PC-9 (cell line): Measurements from ENCODE around the gene ADAMTS13. TPM values are rescaled to one million over a fixed set of nuclear protein-coding genes. Genes with fewer than 3 reads are reported as not detected.

Experiments used
- BruUV-seq: library from RNA; stranded (reverse); fragments of 400-500 nt; replicated peaks from 2 replicates; lab custom pipeline; 2021; lab: Mats Ljungman, UMichigan
- CTCF ChIA-PET: fragments of 300-600 bp; sonication (Branson Sonifier 250); formaldehyde crosslinking; loops from one replicate; lab custom pipeline; 2022; ENCODE audit warnings: antibody characterized with exemption; lab: Charles Lee
- POLR2A ChIA-PET: fragments of 300-600 bp; sonication (Branson Sonifier 250); formaldehyde crosslinking; loops from one replicate; lab custom pipeline; 2022; ENCODE audit warnings: antibody characterized with exemption; ENCODE audit not compliant: unreplicated experiment; lab: Charles Lee
- DNase-seq, 2 experiments: peaks; one replicate each; pipeline versions ENCODE4 v3.0.0 to v3.0.0-alpha.2; 2015 to 2022; ENCODE audit warnings: mixed read lengths in 1 of 2
- H2AFZ ChIP-seq: fragments of 200-600 bp; sonication (generic); 2 replicates; pipeline ENCODE4 v1.8.1; 2017; ENCODE audit warnings: antibody characterized with exemption
- H3F3A ChIP-seq: fragments of 200-600 bp; sonication (generic); 2 replicates; pipeline ENCODE4 v1.8.1; 2017; ENCODE audit warnings: antibody characterized with exemption, mild to moderate bottlenecking, low read depth; ENCODE audit not compliant: insufficient read depth
- H3K27ac ChIP-seq: fragments of 200-600 bp; sonication (generic); 2 replicates; pipeline ENCODE4 v1.6.1; 2016; ENCODE audit warnings: mixed run types
- H3K27me3 ChIP-seq: fragments of 200-600 bp; sonication (generic); 2 replicates; pipeline ENCODE4 v1.6.1; 2016; ENCODE audit warnings: low read depth, mixed run types; ENCODE audit not compliant: insufficient read depth
- H3K36me3 ChIP-seq: fragments of 200-600 bp; sonication (generic); 2 replicates; pipeline ENCODE4 v1.6.1; 2016; ENCODE audit warnings: low read depth, mixed run types
- H3K4me1 ChIP-seq: fragments of 200-600 bp; sonication (generic); replicated peaks from 2 replicates; pipeline ENCODE4 v1.6.1; 2016; ENCODE audit warnings: mixed run types; ENCODE audit not compliant: insufficient read depth
- H3K4me2 ChIP-seq: fragments of 200-600 bp; sonication (generic); 2 replicates; pipeline ENCODE4 v1.6.1; 2017; ENCODE audit warnings: mixed run types
- H3K4me3 ChIP-seq: fragments of 200-600 bp; sonication (generic); 2 replicates; pipeline ENCODE4 v1.6.1; 2016; ENCODE audit warnings: mixed run types
- H3K79me2 ChIP-seq: fragments of 200-600 bp; sonication (generic); 2 replicates; pipeline ENCODE4 v1.6.1; 2017; ENCODE audit warnings: low read depth, mixed run types
- H3K9me2 ChIP-seq: fragments of 200-600 bp; sonication (generic); 2 replicates; pipeline ENCODE4 v1.8.1; 2017; ENCODE audit warnings: mild to moderate bottlenecking; ENCODE audit not compliant: insufficient read depth
- H3K9me3 ChIP-seq: fragments of 200-600 bp; sonication (generic); 2 replicates; pipeline ENCODE4 v1.8.1; 2016; ENCODE audit warnings: low read depth; ENCODE audit not compliant: insufficient read depth
- H4K20me1 ChIP-seq: fragments of 200-600 bp; sonication (generic); 2 replicates; pipeline ENCODE4 v1.8.1; 2017; ENCODE audit not compliant: insufficient read depth
- EZH2 ChIP-seq: fragments of 200-600 bp; sonication (generic); IDR thresholded peaks from 2 replicates; pipeline ENCODE4 v1.8.0; 2017; ENCODE audit warnings: antibody characterized with exemption, low read depth
- intact Hi-C: fragments of 100-400 bp; cut with micrococcal nuclease; formaldehyde crosslinking; loops from one replicate; pipeline ENCODE4 v1.10.0; 2022; ENCODE audit not compliant: unreplicated experiment
- total RNA-seq: library from RNA; stranded (reverse); gene quantifications from 2 replicates; pipeline ENCODE4 v1.2.3, GENCODE V29; 2021
- TF ChIP-seq, protein P1 (sequence below): fragments of 200-600 bp; sonication (generic); conservative IDR thresholded peaks from 2 replicates; pipeline ENCODE4 v1.6.1; 2017; ENCODE audit warnings: mixed run types, antibody characterized with exemption, mild to moderate bottlenecking, moderate library complexity

Gene ADAMTS13
- total RNA-seq, 1 experiment from 2014 or later, result 7.1 TPM

DNA sequence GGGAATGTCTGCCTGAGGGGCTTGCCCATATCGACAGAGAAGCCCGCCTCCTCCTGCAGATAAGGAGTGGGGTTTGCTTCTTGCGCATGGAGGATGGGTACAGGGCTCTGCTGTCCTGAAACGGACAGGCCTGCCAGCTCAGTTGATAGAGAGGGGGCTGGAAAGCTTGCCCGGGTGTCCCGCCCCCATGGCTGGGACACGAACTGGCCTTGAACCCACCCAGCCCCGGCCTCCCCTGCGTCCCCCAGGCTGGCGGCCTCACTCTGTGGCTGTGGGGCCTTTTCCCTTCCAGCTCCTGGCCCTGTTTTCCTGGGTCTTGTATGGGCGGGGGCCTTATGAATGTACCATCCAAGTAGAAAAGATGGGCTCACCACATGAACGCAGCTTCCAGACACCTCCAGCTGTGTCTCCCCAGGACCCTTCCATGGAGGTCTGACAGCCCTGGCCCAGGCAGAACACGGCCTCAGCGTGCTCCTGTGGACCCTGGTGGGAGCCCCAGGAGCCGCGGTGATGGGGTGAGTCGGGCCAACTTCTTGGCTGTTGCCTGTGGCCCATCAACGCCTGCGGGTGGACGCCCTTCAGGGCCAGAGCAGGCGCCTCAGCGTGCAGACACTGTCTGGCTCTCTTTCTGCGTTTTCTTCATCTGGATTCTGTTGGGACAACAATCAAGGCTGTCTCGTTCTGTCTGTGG, 72.6 kb downstream of the ADAMTS13 start:
- no peak overlapping the region for H3K4me3 ChIP-seq
- DNase-seq, result no peak
- no peaks in the 10 kb centered on the region for H3K36me3 ChIP-seq
- TF ChIP-seq, protein P1, sequence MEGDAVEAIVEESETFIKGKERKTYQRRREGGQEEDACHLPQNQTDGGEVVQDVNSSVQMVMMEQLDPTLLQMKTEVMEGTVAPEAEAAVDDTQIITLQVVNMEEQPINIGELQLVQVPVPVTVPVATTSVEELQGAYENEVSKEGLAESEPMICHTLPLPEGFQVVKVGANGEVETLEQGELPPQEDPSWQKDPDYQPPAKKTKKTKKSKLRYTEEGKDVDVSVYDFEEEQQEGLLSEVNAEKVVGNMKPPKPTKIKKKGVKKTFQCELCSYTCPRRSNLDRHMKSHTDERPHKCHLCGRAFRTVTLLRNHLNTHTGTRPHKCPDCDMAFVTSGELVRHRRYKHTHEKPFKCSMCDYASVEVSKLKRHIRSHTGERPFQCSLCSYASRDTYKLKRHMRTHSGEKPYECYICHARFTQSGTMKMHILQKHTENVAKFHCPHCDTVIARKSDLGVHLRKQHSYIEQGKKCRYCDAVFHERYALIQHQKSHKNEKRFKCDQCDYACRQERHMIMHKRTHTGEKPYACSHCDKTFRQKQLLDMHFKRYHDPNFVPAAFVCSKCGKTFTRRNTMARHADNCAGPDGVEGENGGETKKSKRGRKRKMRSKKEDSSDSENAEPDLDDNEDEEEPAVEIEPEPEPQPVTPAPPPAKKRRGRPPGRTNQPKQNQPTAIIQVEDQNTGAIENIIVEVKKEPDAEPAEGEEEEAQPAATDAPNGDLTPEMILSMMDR, result no peak
- no peak for TF ChIP-seq EZH2
- H3K79me2 ChIP-seq, result no peaks in the 10 kb centered on the region
- POLR2A ChIA-PET, result interaction anchor here (0.6 kb wide), 1 partner anchor 45 kb away, joined by 3 read pairs; no protein-coding TSS in a partner anchor
- H3K9me2 ChIP-seq, result no peaks in the 10 kb centered on the region
- no peak overlapping the region for H3K4me2 ChIP-seq
- no peak overlapping the region for H2AFZ ChIP-seq
- intact Hi-C loops, result no loop called here
- H4K20me1 ChIP-seq, result no peaks in the 10 kb centered on the region
- no peaks in the 10 kb centered on the region for H3K9me3 ChIP-seq
- H3K27ac ChIP-seq, result no peak overlapping the region
- H3F3A ChIP-seq, result peaks cover 8% of the 10 kb centered on the region
- CTCF ChIA-PET, result no interaction called here
- no TSS peak for BruUV-seq
- H3K27me3 ChIP-seq, result peaks cover 82% of the 10 kb centered on the region
- H3K4me1 ChIP-seq, result no peaks in the 10 kb centered on the region

DNA sequence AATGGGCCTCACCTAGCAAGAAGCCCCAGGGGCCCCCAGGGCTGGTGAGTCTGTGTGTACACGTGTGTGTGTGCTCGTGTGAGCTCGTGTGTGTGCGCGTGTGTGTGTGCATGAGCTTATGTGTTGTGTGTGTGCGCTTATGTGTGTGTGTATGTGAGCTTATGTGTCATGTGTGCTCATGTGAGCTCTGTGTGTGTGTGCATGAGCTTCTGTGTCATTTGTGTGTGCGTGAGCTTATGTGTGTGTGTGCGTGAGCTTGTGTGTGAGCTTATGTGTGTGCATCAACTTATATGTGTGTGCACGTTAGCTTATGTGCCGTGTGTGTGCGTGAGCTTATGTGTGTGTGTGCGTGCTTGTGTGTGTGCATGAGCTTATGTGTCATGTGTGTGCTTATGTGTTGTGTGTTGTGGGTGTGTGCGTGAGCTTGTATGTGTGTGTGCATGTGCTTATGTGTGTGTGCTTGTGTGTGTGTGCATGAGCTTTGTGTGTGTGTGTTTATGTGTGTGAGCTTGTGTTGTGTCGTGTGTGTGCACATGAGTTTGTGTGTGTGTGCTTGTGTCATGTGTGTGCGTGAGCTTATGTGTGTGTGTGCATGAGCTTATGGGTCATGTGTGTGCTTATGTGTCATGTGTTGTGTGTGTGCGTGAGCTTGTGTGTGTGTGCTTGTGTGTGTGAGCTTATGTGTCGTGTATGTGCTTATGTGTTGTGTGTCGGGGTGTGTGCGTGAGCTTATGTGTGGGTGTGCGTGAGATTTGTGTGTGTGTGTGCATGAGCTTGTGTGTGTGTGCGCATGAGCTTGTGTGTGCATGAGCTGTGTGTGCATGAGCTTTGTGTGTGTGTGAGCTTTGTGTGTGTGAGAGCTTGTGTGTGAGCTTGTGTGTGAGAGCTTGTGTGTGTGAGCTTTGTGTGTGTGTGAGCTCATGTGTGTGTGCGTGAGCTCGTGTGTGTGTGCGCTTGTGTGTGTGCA, 73.4 kb downstream of the ADAMTS13 start:
- Histone ChIP-seq H3K4me1 (no peaks in the 10 kb centered on the region), H3K36me3 (no peaks in the 10 kb centered on the region), H3F3A (peaks cover 8% of the 10 kb centered on the region), H3K9me2 (no peaks in the 10 kb centered on the region), H3K9me3 (no peaks in the 10 kb centered on the region), H3K4me3 (no peak overlapping the region), H3K79me2 (no peaks in the 10 kb centered on the region), H3K4me2 (no peak overlapping the region), H4K20me1 (no peaks in the 10 kb centered on the region), H3K27me3 (peaks cover 83% of the 10 kb centered on the region), H3K27ac (no peak overlapping the region), H2AFZ (no peak overlapping the region)
- POLR2A ChIA-PET, result interaction anchor here (0.6 kb wide), 1 partner anchor 36 kb away, joined by 9 read pairs; no protein-coding TSS in a partner anchor
- DNase-seq, result no peak
- CTCF ChIA-PET, result interaction anchor here (0.6 kb wide), 1 partner anchor 10 kb away, joined by 4 read pairs; no protein-coding TSS in a partner anchor
- BruUV-seq, result no TSS peak
- intact Hi-C loops, result no loop called here
- TF ChIP-seq, protein P1, result no peak
- no peak for TF ChIP-seq EZH2
